Loucy (cell line): ENCODE measurements around the gene PPARGC1A.

Experiments used
- EZH2phosphoT487 ChIP-seq: fragments of 200-600 bp; IDR thresholded peaks from 2 replicates; pipeline ENCODE4 v1.6.1; 2018; ENCODE audit warnings: antibody characterized with exemption, mild to moderate bottlenecking, moderate library complexity, borderline replicate concordance
- TF ChIP-seq, protein P1 (sequence below): fragments of 200-600 bp; sonication (generic); conservative IDR thresholded peaks from 2 replicates; pipeline ENCODE4 v1.5.1; 2014; ENCODE audit warnings: mild to moderate bottlenecking, antibody characterized with exemption, low read length

DNA sequence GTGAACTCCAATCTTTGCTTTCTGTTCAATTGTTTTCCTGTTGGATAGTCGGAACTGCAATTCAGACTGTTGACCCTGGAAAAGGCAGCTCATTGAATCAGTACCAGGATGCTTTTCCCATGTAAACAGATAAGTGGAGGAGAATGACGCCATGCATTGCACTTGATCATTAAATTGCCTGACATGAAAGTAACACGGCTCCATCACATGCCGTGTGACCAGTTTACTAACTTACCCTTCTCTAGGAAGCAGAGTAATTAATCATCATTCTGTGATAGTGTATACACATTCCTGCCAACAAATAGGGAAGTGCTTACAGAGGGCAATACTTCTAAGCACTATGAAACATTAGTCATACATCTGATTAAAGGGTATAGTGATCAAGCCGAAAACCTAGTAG is 101.4 kb downstream of the PPARGC1A start:
- TF ChIP-seq, protein P1, sequence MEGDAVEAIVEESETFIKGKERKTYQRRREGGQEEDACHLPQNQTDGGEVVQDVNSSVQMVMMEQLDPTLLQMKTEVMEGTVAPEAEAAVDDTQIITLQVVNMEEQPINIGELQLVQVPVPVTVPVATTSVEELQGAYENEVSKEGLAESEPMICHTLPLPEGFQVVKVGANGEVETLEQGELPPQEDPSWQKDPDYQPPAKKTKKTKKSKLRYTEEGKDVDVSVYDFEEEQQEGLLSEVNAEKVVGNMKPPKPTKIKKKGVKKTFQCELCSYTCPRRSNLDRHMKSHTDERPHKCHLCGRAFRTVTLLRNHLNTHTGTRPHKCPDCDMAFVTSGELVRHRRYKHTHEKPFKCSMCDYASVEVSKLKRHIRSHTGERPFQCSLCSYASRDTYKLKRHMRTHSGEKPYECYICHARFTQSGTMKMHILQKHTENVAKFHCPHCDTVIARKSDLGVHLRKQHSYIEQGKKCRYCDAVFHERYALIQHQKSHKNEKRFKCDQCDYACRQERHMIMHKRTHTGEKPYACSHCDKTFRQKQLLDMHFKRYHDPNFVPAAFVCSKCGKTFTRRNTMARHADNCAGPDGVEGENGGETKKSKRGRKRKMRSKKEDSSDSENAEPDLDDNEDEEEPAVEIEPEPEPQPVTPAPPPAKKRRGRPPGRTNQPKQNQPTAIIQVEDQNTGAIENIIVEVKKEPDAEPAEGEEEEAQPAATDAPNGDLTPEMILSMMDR: no peak
- no peak for TF ChIP-seq EZH2phosphoT487
